HCEC 1CT (cell line): ENCODE data around the gene OSBPL7.
A peak's percentile ranks its signal among the peaks of the same experiment; 100 is the strongest.

Experiments
- DNase-seq: peaks from one replicate; pipeline ENCODE4 v3.0.0-alpha.2; 2017

The OSBPL7 gene

GRCh38 chr17:47763913-47764582, 57.5 kb downstream of the OSBPL7 start:
- peak; percentile 68 for DNase-seq

DNA sequence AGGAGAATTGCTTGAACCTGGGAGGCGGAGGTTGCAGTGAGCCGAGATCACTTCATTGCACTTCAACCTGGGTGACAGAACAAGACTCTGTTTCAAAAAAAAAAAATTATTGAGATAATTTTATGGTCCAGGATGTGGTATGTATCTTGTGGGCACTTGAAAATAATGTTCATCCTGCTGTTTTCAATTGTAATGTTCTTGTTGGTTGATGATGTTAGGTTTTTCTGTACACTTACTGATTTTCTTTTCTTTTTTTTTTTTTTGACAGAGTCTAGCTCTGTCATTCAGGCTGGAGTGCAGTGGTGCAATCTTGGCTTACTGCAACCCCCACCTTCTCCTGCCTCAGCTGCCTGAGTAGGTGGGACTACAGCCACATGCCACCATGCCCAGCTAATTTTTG, 58.9 kb downstream of the OSBPL7 start:
- no peak for DNase-seq

GRCh38 chr17:47760409-47761140, 61.0 kb downstream of the OSBPL7 start:
- DNase-seq: no peak

DNA sequence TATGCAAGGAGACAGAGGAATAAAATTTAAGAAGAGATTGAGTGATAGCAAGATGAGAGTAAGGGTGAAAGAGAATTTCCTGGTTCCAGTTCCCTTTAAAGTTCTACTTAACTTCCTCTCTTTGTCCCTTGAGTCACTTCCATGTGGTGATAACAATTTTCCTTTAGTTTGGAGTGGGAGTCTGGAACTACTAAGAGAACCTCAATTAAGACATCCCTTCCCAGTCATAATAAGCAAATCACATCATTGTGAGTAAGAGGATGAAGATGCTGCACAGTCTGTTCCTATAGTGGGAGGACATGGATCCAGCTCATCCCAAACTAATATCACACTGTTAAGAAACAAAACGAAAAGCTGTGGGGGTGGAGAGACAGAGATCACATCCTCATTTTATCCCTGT, 64.2 kb downstream of the OSBPL7 start:
- DNase-seq: peak; percentile 16
